SK-N-MC (cell line): ENCODE results near the gene ARHGEF6.
"Not testable (repeated sequence)": the region's sequence is repeated elsewhere in the genome, so short reads cannot be mapped to it uniquely, and the experiment has no call there.

ENCODE experiments used
- DNase-seq: peaks from one replicate; pipeline ENCODE4 v3.0.0-alpha.2; 2011; ENCODE audit warnings: low read depth, low spot score
- H3K27ac ChIP-seq: fragments of 200-600 bp; sonication (generic); 2 replicates; pipeline ENCODE4 v1.5.1; 2016; ENCODE audit warnings: mixed run types
- H3K36me3 ChIP-seq: fragments of 200-600 bp; sonication (generic); 2 replicates; pipeline ENCODE4 v1.6.1; 2017; ENCODE audit warnings: antibody characterized with exemption, low read length, mixed read lengths; ENCODE audit not compliant: insufficient read depth
- H3K4me3 ChIP-seq: fragments of 200-600 bp; sonication (generic); 2 replicates; pipeline ENCODE4 v1.5.1; 2016
- H3K9ac ChIP-seq: fragments of 200-600 bp; sonication (generic); 2 replicates; pipeline ENCODE4 v1.8.0; 2017; ENCODE audit warnings: mixed run types, mixed read lengths; ENCODE audit not compliant: insufficient read length
- H3K9me3 ChIP-seq: fragments of 200-600 bp; sonication (generic); 2 replicates; pipeline ENCODE4 v1.6.1; 2017; ENCODE audit warnings: low read depth, mild to moderate bottlenecking, antibody characterized with exemption, low read length, moderate library complexity, mixed read lengths
- EZH2 ChIP-seq: fragments of 200-600 bp; sonication (generic); IDR thresholded peaks from one replicate; pipeline ENCODE4 v1.6.1; 2017; ENCODE audit warnings: antibody characterized with exemption
- FOXP2 ChIP-seq: optimal IDR thresholded peaks from 2 replicates; pipeline ENCODE3; 2011; ENCODE audit warnings: mild to moderate bottlenecking, moderate library complexity; ENCODE audit not compliant: insufficient read depth; ENCODE audit errors: extremely low read length, control extremely low read depth
- POLR2AphosphoS5 ChIP-seq: IDR thresholded peaks from 2 replicates; pipeline ENCODE4 v1.6.1; 2012; ENCODE audit warnings: mild to moderate bottlenecking, low read depth, low read length, borderline replicate concordance

Gene ARHGEF6, protein sequence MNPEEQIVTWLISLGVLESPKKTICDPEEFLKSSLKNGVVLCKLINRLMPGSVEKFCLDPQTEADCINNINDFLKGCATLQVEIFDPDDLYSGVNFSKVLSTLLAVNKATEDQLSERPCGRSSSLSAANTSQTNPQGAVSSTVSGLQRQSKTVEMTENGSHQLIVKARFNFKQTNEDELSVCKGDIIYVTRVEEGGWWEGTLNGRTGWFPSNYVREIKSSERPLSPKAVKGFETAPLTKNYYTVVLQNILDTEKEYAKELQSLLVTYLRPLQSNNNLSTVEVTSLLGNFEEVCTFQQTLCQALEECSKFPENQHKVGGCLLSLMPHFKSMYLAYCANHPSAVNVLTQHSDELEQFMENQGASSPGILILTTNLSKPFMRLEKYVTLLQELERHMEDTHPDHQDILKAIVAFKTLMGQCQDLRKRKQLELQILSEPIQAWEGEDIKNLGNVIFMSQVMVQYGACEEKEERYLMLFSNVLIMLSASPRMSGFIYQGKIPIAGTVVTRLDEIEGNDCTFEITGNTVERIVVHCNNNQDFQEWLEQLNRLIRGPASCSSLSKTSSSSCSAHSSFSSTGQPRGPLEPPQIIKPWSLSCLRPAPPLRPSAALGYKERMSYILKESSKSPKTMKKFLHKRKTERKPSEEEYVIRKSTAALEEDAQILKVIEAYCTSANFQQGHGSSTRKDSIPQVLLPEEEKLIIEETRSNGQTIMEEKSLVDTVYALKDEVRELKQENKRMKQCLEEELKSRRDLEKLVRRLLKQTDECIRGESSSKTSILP

DNA sequence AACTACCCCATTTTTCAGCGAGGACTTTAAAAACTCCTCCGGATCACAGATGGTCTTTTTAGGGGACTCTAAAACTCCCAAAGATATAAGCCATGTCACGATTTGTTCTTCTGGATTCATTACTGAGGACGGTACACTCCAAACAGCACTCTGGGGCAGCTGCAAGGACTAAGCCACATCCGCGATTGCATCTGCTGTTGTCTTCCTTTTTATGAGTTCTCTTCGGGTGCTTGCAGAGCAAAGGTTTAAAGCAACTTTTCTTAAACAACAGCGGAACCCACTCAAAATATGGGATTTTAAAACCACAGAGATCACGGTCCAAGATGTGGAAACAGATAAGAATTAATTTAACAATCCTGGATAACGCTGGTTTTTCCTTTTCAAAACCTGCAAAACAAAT lies at the start of gene ARHGEF6:
Gene ARHGEF6, minus strand, starts transcription at position 170 of the 400 bp plus-strand sequence. Its CDS starts 50 bp downstream, at position 120.
- peak within 1 kb of the TSS; percentile 71 for H3K4me3 ChIP-seq
- TF ChIP-seq POLR2AphosphoS5 = no peak
- no peak for TF ChIP-seq FOXP2
- TF ChIP-seq EZH2 = no peak
- no peaks in the 10 kb centered on the region for H3K9me3 ChIP-seq
- DNase-seq = no peak
- H3K27ac ChIP-seq = no peak within 1 kb of the TSS
- H3K9ac ChIP-seq = peak within 1 kb of the TSS; percentile 38
- H3K36me3 ChIP-seq = no peaks in the 10 kb centered on the region

DNA sequence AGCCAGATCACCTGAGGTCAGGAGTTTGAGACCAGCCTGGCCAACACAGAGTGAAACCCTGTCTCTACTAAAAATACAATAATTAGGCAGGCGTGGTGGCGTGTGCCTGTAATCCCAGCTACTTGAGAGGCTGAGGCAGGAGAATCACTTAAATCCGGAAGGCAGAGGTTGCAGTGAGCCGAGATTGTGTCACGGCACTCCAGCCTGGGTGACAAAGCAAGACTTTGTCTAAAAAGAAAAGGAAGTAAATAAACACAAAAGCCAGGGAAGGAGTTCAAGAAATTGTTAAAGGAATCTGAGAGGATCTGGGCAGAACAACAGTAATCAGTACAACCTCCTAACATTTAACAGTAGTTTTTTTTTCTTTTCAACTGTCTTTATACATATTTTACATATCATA lies 48.7 kb upstream of the ARHGEF6 start:
- Histone ChIP-seq H3K4me3 (no peak overlapping the region), H3K36me3 (peaks cover 6% of the 10 kb centered on the region), H3K27ac (peak overlapping the region; percentile 71; the same call in 1 of the 2 replicates), H3K9ac (no peak overlapping the region), H3K9me3 (no peaks in the 10 kb centered on the region)
- TF ChIP-seq EZH2 = no peak
- no peak for TF ChIP-seq FOXP2
- no peak for TF ChIP-seq POLR2AphosphoS5
- no peak for DNase-seq

GRCh38 chrX:136828830-136829229 lies 48.1 kb upstream of the ARHGEF6 start:
- Histone ChIP-seq H3K36me3 (peaks cover 6% of the 10 kb centered on the region), H3K4me3 (no peak overlapping the region), H3K9me3 (no peaks in the 10 kb centered on the region), H3K27ac (peak overlapping the region; percentile 71; the same call in 1 of the 2 replicates), H3K9ac (no peak overlapping the region)
- DNase-seq = no peak
- TF ChIP-seq EZH2 (no peak), FOXP2 (no peak), POLR2AphosphoS5 (no peak)

DNA sequence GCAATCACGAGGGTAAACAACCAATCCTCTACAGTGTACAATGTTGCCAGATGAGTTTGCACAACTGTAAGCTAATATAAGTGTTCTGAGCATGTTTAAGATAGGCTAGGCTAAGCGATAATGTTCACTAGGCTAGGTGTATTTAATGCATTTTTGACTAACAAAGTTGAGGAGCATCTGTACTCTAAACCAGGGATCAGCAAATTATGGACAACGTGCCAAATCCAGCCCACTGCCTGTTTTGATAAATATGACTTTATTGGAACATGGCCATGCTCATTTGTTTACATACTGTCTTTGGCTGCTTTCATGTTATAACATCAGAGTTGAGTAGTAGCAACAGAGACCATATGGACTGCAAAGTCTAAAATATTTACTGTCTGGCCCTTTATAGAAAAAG lies 46.3 kb upstream of the ARHGEF6 start:
- Histone ChIP-seq H3K9ac (no peak overlapping the region), H3K36me3 (peaks cover 5% of the 10 kb centered on the region), H3K4me3 (no peak overlapping the region), H3K27ac (0 out of 2 replicates have a peak overlapping the region, but pooled peaks have one; percentile 31), H3K9me3 (no peaks in the 10 kb centered on the region)
- no peak for DNase-seq
- TF ChIP-seq FOXP2 (no peak), EZH2 (no peak), POLR2AphosphoS5 (no peak)

- no peak overlapping the region for H3K9ac ChIP-seq
- H3K9me3 ChIP-seq = no peaks in the 10 kb centered on the region
- no peaks in the 10 kb centered on the region for H3K36me3 ChIP-seq
- no peak for TF ChIP-seq FOXP2
- TF ChIP-seq EZH2 = no peak
- no peak for TF ChIP-seq POLR2AphosphoS5
- no peak overlapping the region for H3K4me3 ChIP-seq
- DNase-seq = no peak
- H3K27ac ChIP-seq = no peak overlapping the region
Measured at GRCh38 chrX:136825771-136826170, 45.0 kb upstream of the ARHGEF6 start.

DNA sequence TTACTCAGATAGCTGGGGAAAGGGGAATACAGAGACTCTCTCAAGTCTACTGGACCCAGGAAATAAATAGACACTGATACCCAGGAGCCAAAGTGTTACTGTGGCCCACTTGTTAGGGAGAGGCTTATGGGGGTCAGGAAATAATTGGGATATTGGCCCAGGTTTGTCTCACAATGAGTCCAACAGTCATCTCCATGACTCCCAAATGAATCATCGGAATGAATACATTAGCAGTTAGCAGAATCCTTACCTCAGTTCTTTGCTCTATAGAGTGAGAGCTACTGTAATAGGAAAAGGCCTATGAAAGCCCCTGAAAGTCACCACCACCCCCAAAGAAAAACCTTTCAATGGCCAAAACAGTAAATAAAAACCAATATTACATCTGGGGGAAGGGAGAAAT lies 42.4 kb upstream of the ARHGEF6 start:
- no peak for DNase-seq
- no peaks in the 10 kb centered on the region for H3K36me3 ChIP-seq
- H3K9me3 ChIP-seq = no peaks in the 10 kb centered on the region
- no peak overlapping the region for H3K9ac ChIP-seq
- no peak overlapping the region for H3K27ac ChIP-seq
- TF ChIP-seq POLR2AphosphoS5 = no peak
- TF ChIP-seq EZH2 = no peak
- no peak for TF ChIP-seq FOXP2
- no peak overlapping the region for H3K4me3 ChIP-seq

- no peak overlapping the region for H3K9ac ChIP-seq
- DNase-seq = no peak
- H3K27ac ChIP-seq = no peak overlapping the region
- TF ChIP-seq POLR2AphosphoS5 = no peak
- no peak for TF ChIP-seq EZH2
- TF ChIP-seq FOXP2 = no peak
- H3K4me3 ChIP-seq = no peak overlapping the region
- H3K36me3 ChIP-seq = no peaks in the 10 kb centered on the region
- no peaks in the 10 kb centered on the region for H3K9me3 ChIP-seq
Measured at GRCh38 chrX:136822337-136823095, 41.8 kb upstream of the ARHGEF6 start.

- not testable (repeated sequence) for H3K9me3 ChIP-seq, H3K27ac ChIP-seq
Measured at GRCh38 chrX:136819756-136820155, 39.0 kb upstream of the ARHGEF6 start.

More at GRCh38 chrX:136819756-136820155, 39.0 kb upstream of the ARHGEF6 start:
- H3K36me3 ChIP-seq, H3K4me3 ChIP-seq, DNase-seq, H3K9ac ChIP-seq: not testable (repeated sequence)
